Ishikawa (cell line): ENCODE measurements around the gene NFATC1.

ENCODE experiments used
- CREB1 ChIP-seq: IDR thresholded peaks from 2 replicates; pipeline ENCODE4 v1.6.1; 2012; ENCODE audit warnings: low read depth
- MAX ChIP-seq: IDR thresholded peaks from 2 replicates; pipeline ENCODE4 v1.6.1; 2012
- NFIC ChIP-seq: IDR thresholded peaks from 2 replicates; pipeline ENCODE4 v1.6.1; 2012
- RAD21 ChIP-seq: IDR thresholded peaks from 2 replicates; pipeline ENCODE4 v1.6.1; 2012; ENCODE audit warnings: low read depth
- TAF1 ChIP-seq: IDR thresholded peaks from 2 replicates; pipeline ENCODE4 v1.6.1; 2012; ENCODE audit warnings: low read depth, mild to moderate bottlenecking
- USF1 ChIP-seq: IDR thresholded peaks from 2 replicates; pipeline ENCODE4 v1.6.1; 2012

- TF ChIP-seq MAX (no peak), USF1 (no peak), TAF1 (no peak), NFIC (no peak), RAD21 (no peak), CREB1 (no peak)
Observed at GRCh38 chr18:79552140-79552631, 156.5 kb downstream of the NFATC1 start.
